Mesenchymal stem cell (in vitro differentiated cells and primary cell): ENCODE data around the gene SMIM20.
"Not testable (repeated sequence)": the region's sequence is repeated elsewhere in the genome, so short reads cannot be mapped to it uniquely, and the experiment has no call there.

Source experiments
- DNase-seq: peaks from one replicate; pipeline ENCODE4 v3.0.0-alpha.2; 2013
- H2AFZ ChIP-seq: one replicate; pipeline ENCODE4 v1.6.1; 2013; ENCODE audit warnings: low read depth, mild to moderate bottlenecking, control low read depth, inconsistent platforms, low read length, moderate library complexity
- H2AK5ac ChIP-seq: 2 replicates; pipeline ENCODE4 v1.6.1; 2013; ENCODE audit warnings: low read length, moderate library complexity, mild to moderate bottlenecking, inconsistent platforms; ENCODE audit not compliant: severe bottlenecking
- H2BK120ac ChIP-seq: one replicate; pipeline ENCODE4 v1.6.1; 2013; ENCODE audit warnings: low read depth, mild to moderate bottlenecking, inconsistent platforms, low read length, moderate library complexity
- H2BK12ac ChIP-seq, 2 experiments: one replicate each; pipeline ENCODE4 v1.6.1; 2013; ENCODE audit warnings: inconsistent platforms in 2 of 2, low read length in 2 of 2, mild to moderate bottlenecking in 2 of 2, moderate library complexity in 2 of 2, control low read depth in 1 of 2
- H2BK15ac ChIP-seq: one replicate; pipeline ENCODE4 v1.6.1; 2013; ENCODE audit warnings: mild to moderate bottlenecking, low read depth, inconsistent platforms; ENCODE audit not compliant: poor library complexity, severe bottlenecking
- H2BK5ac ChIP-seq: 2 replicates; pipeline ENCODE4 v1.6.1; 2013; ENCODE audit warnings: low read depth, mild to moderate bottlenecking, low read length, control low read depth, inconsistent platforms; ENCODE audit not compliant: poor library complexity, severe bottlenecking
- H3K14ac ChIP-seq, 2 experiments: one replicate each; pipeline ENCODE4 v1.6.1; 2013; ENCODE audit warnings: inconsistent platforms in 2 of 2, low read length in 2 of 2, control low read depth in 1 of 2, mild to moderate bottlenecking in 1 of 2, moderate library complexity in 1 of 2
- H3K18ac ChIP-seq, 2 experiments: one replicate each; pipeline ENCODE4 v1.6.1; 2013; ENCODE audit warnings: inconsistent platforms in 2 of 2, low read length in 2 of 2, control low read depth in 1 of 2, low read depth in 1 of 2, mild to moderate bottlenecking in 1 of 2
- H3K23ac ChIP-seq, 2 experiments: one replicate each; pipeline ENCODE4 v1.6.1; 2013; ENCODE audit warnings: inconsistent platforms in 2 of 2, low read length in 2 of 2, mild to moderate bottlenecking in 2 of 2, moderate library complexity in 2 of 2, control low read depth in 1 of 2
- H3K27ac ChIP-seq: 2 replicates; pipeline ENCODE4 v1.5.1; 2013; ENCODE audit warnings: mild to moderate bottlenecking, moderate library complexity, low read length, control low read depth, inconsistent platforms; ENCODE audit not compliant: poor library complexity, severe bottlenecking
- H3K27me3 ChIP-seq, 2 experiments: 2 replicates each; pipeline versions ENCODE4 v1.6.1 to v1.7.0; 2013; ENCODE audit warnings: low read length in 2 of 2, mild to moderate bottlenecking in 2 of 2, moderate library complexity in 2 of 2, control low read depth in 1 of 2, inconsistent platforms in 1 of 2; ENCODE audit not compliant: control insufficient read depth in 1 of 2, insufficient read depth in 1 of 2
- H3K36me3 ChIP-seq, 2 experiments: 2 replicates each; pipeline versions ENCODE4 v1.6.1 to v1.7.0; 2013; ENCODE audit warnings: low read length in 2 of 2, control low read depth in 1 of 2, inconsistent platforms in 1 of 2, low read depth in 1 of 2, mild to moderate bottlenecking in 1 of 2; ENCODE audit not compliant: insufficient read depth in 2 of 2, control insufficient read depth in 1 of 2
- H3K4ac ChIP-seq, 2 experiments: one replicate each; pipeline ENCODE4 v1.6.1; 2013; ENCODE audit warnings: inconsistent platforms in 2 of 2, low read length in 2 of 2, mild to moderate bottlenecking in 2 of 2, moderate library complexity in 2 of 2, control low read depth in 1 of 2, low read depth in 1 of 2
- H3K4me1 ChIP-seq: 2 replicates; pipeline ENCODE4 v1.6.1; 2013; ENCODE audit warnings: low read depth, low read length, control low read depth; ENCODE audit not compliant: control insufficient read depth, insufficient read depth
- H3K4me2 ChIP-seq: 2 replicates; pipeline ENCODE4 v1.6.1; 2013; ENCODE audit warnings: low read length, mild to moderate bottlenecking, inconsistent platforms; ENCODE audit not compliant: poor library complexity, severe bottlenecking
- H3K4me3 ChIP-seq, 2 experiments: 2 replicates each; pipeline versions ENCODE4 v1.5.1 to v1.7.0; 2013; ENCODE audit warnings: low read length in 2 of 2, mild to moderate bottlenecking in 2 of 2, control low read depth in 1 of 2, low read depth in 1 of 2; ENCODE audit not compliant: insufficient read depth in 1 of 2
- H3K79me1 ChIP-seq: replicated peaks from 2 replicates; pipeline ENCODE4 v1.6.1; 2013; ENCODE audit warnings: mild to moderate bottlenecking, control low read depth, low read length, inconsistent platforms; ENCODE audit not compliant: poor library complexity, severe bottlenecking
- H3K9ac ChIP-seq: 2 replicates; pipeline ENCODE4 v1.7.0; 2013; ENCODE audit warnings: mild to moderate bottlenecking, low read length, moderate library complexity
- H3K9me3 ChIP-seq: 2 replicates; pipeline ENCODE4 v1.7.0; 2013; ENCODE audit warnings: mild to moderate bottlenecking, low read length; ENCODE audit not compliant: control insufficient read depth
- H4K8ac ChIP-seq: one replicate; pipeline ENCODE4 v1.6.1; 2013; ENCODE audit warnings: inconsistent platforms, mild to moderate bottlenecking, low read length, moderate library complexity
- H4K91ac ChIP-seq: one replicate; pipeline ENCODE4 v1.6.1; 2013; ENCODE audit warnings: mild to moderate bottlenecking, low read length, inconsistent platforms
- WGBS: methylation state at CpG from one replicate; pipeline ENCODE4 v1.1.7; 2013; ENCODE audit warnings: mixed read lengths; 5-methylcytosine and 5-hydroxymethylcytosine counted together

SMIM20 gene

DNA sequence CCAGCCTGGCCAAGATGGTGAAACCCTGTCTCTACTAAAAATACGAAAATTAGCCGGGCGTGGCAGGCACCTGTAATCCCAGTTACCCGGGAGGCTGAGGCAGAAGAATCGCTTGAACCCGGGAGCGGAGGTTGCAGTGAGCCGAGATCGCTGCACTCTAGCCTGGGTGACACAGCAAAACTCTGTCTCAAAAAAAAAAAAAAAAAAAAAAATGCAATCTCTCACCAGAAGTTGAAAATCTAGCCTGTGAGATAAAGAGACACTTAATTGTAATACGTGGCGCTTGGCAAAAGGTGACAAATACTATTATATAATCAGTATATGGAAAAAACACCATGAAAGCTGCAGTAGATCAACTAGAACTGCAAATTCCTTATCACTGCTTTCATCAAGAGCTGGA, 7.9 kb upstream of the SMIM20 start:
- not testable (repeated sequence) for H3K4ac ChIP-seq, H3K4me1 ChIP-seq, H3K79me1 ChIP-seq, H4K8ac ChIP-seq, H2AK5ac ChIP-seq, DNase-seq, H2AFZ ChIP-seq, H3K9me3 ChIP-seq, H3K27me3 ChIP-seq, H3K18ac ChIP-seq, H3K14ac ChIP-seq, H2BK15ac ChIP-seq, H2BK12ac ChIP-seq, H3K9ac ChIP-seq, H3K23ac ChIP-seq, H3K4me2 ChIP-seq, H3K36me3 ChIP-seq, H3K27ac ChIP-seq, H4K91ac ChIP-seq, H2BK120ac ChIP-seq, H2BK5ac ChIP-seq, H3K4me3 ChIP-seq
- WGBS = 93% methylated on average over 7 of the region's 11 CpGs

DNA sequence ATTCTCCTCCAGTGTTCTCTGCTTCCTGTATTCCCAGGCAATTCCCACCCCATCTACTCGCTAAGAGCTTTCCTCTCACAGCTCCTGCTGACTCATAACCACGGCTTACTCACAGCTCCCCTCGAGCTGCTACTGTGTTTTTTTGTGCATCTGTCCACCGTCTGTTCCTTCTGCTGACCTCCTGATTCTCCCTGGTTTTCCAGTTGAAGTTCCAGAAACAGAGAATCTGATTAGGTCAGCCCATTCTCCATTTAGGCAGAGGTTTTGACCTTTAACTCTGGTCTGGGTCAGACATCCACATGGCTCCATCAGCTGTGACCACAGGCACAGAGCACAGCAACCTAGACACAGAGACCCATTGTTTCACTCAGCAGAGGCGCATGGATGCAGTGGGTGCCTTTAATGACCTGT, 5.5 kb upstream of the SMIM20 start:
- H3K4me1 ChIP-seq = peaks cover 8% of the 10 kb centered on the region
- H3K9ac ChIP-seq = no peak overlapping the region
- H3K4me3 ChIP-seq = no peak overlapping the region
- no peak overlapping the region for H4K91ac ChIP-seq
- H2BK120ac ChIP-seq = no peak overlapping the region
- no peak overlapping the region for H2AK5ac ChIP-seq
- no peaks in the 10 kb centered on the region for H3K9me3 ChIP-seq
- no peak overlapping the region for H4K8ac ChIP-seq
- peak overlapping the region; percentile 42 for H3K27ac ChIP-seq
- WGBS = 0% methylated on average over 4 of the region's 5 CpGs
- no peak overlapping the region for H3K4ac ChIP-seq
- H2BK15ac ChIP-seq = peak overlapping the region; percentile 54
- H3K23ac ChIP-seq = no peak overlapping the region
- no peak overlapping the region for H3K4me2 ChIP-seq
- no peak overlapping the region for H3K14ac ChIP-seq
- peak overlapping the region; percentile 16 to 80 for H2BK12ac ChIP-seq
- peak; percentile 94 for DNase-seq
- H3K18ac ChIP-seq = peak overlapping the region in 1 of 2 experiments; percentile 73
- no peaks in the 10 kb centered on the region for H3K79me1 ChIP-seq
- H3K36me3 ChIP-seq = no peaks in the 10 kb centered on the region
- no peak overlapping the region for H2BK5ac ChIP-seq
- peaks cover 0 to 18% of the 10 kb centered on the region in 2 experiments for H3K27me3 ChIP-seq
- H2AFZ ChIP-seq = no peak overlapping the region

DNA sequence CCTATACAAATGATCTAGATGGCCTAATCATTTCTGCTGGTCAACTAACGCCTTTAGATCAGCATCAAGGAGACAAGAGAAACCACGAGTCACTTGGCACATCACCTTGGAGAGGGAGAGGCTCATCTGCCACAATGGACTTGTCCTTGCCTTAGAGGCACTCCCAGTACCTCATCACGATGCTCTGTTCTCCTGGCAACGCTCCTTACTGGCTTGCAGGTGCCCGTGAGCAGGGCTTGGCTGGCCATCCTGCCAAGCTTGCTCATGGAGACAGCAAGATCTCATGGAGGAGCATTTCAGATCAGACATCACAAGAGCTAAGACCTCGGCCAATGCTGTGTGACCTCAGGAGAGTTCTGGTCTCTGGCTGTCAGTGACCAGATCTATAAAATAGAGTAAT, 2.7 kb upstream of the SMIM20 start:
- no peak overlapping the region for H2BK120ac ChIP-seq
- H3K9me3 ChIP-seq = no peaks in the 10 kb centered on the region
- no peak overlapping the region for H3K18ac ChIP-seq
- H3K9ac ChIP-seq = no peak overlapping the region
- H2BK5ac ChIP-seq = no peak overlapping the region
- no peak for DNase-seq
- H3K27me3 ChIP-seq = peaks cover 0 to 18% of the 10 kb centered on the region in 2 experiments
- H3K4me3 ChIP-seq = no peak overlapping the region
- no peak overlapping the region for H4K8ac ChIP-seq
- no peak overlapping the region for H4K91ac ChIP-seq
- no peak overlapping the region for H2BK15ac ChIP-seq
- H3K4ac ChIP-seq = no peak overlapping the region
- no peak overlapping the region for H3K23ac ChIP-seq
- H3K79me1 ChIP-seq = peaks cover 9% of the 10 kb centered on the region
- no peak overlapping the region for H3K27ac ChIP-seq
- H3K36me3 ChIP-seq = no peaks in the 10 kb centered on the region
- no peak overlapping the region for H3K14ac ChIP-seq
- H3K4me2 ChIP-seq = no peak overlapping the region
- no peak overlapping the region for H2BK12ac ChIP-seq
- WGBS = 91% methylated on average over 6 of the region's 6 CpGs
- H2AK5ac ChIP-seq = no peak overlapping the region
- peaks cover 13% of the 10 kb centered on the region for H3K4me1 ChIP-seq
- no peak overlapping the region for H2AFZ ChIP-seq

DNA sequence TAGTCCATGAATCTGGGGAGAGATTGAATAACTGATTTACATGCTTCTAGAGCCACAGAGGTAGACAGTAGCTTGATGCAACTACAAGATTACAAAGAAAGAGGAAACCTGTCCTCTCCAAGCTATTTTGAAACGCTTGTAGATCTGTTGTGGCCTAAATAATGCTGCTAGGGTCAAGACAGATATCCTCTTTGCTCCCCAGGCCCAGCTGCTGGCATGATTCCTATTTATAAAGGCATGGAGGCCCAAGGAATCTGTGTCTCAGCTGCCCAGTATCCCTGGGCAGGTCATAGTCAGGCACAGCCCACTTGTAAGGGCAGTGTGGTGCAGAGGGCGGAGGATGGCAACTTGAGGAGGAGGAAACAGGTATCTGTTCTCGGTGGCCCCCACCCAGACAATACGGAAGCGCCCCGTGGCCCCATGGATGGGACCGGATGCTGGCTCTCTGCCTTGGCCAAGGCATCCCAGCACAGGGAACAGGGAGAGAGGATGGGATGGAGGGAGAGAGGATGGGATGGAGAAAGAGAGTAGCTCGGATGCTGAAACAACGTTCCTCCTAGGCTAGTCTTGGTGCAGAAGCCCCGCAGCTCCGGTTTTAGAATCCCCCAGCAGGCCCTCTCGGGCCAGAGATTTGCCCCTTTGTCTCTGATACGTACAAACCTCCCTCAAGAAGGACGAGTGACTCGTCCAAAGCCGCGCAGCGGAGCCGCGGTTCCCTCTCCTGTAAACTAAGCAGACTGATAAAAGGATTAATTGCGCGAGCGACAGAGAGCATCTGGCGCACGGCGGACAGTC, 767 bp upstream of the SMIM20 start:
- peak overlapping the region; percentile 18 for H2AK5ac ChIP-seq

More for the DNA sequence above, 767 bp upstream of the SMIM20 start:
- peak overlapping the region; percentile 9 to 19 for H3K4ac ChIP-seq
- no peak overlapping the region for H3K23ac ChIP-seq
- H4K8ac ChIP-seq = peak overlapping the region; percentile 82
- peak overlapping the region; percentile 91 for H3K9ac ChIP-seq
- DNase-seq = no peak
- peak overlapping the region; percentile 70 for H2BK15ac ChIP-seq
- peak overlapping the region; percentile 66 to 83 for H3K4me3 ChIP-seq
- H3K14ac ChIP-seq = peak overlapping the region in 1 of 2 experiments; percentile 57
- peak overlapping the region; percentile 41 for H3K27ac ChIP-seq
- peak overlapping the region; percentile 54 to 76 for H3K18ac ChIP-seq
- WGBS = 16% methylated on average over 26 of the region's 26 CpGs
- no peak overlapping the region for H2BK5ac ChIP-seq
- H2BK120ac ChIP-seq = no peak overlapping the region
- no peaks in the 10 kb centered on the region for H3K9me3 ChIP-seq
- peak overlapping the region; percentile 68 to 89 for H2BK12ac ChIP-seq
- peak overlapping the region; percentile 74 for H4K91ac ChIP-seq
- peaks cover 12% of the 10 kb centered on the region for H3K4me1 ChIP-seq
- H3K79me1 ChIP-seq = peaks cover 15% of the 10 kb centered on the region
- H3K4me2 ChIP-seq = peak overlapping the region; percentile 80
- H2AFZ ChIP-seq = peak overlapping the region; percentile 93
- no peaks in the 10 kb centered on the region for H3K36me3 ChIP-seq
- peaks cover 0 to 18% of the 10 kb centered on the region in 2 experiments for H3K27me3 ChIP-seq
